Measurements from ENCODE around the gene KIF1B.
"Not testable (repeated sequence)": the region's sequence is repeated elsewhere in the genome, so short reads cannot be mapped to it uniquely, and the experiment has no call there.

The KIF1B gene

GRCh38 chr1:10389271-10389973, 179.1 kb downstream of the KIF1B start:
- DNase-seq, result no peak

- DNase-seq, result no peak
Measured at GRCh38 chr1:10396870-10397269, 186.5 kb downstream of the KIF1B start.

GRCh38 chr1:10398278-10398733, 187.9 kb downstream of the KIF1B start:
- no peak for DNase-seq

GRCh38 chr1:10398734-10399443, 188.5 kb downstream of the KIF1B start, which contains the start of gene PGD:
Gene PGD (plus strand): TSS chr1:10399064. CDS start chr1:10399118, 54 bp downstream.
- peak; percentile 98 for DNase-seq

- peak; percentile 11 for DNase-seq
Measured at GRCh38 chr1:10399444-10399941, 189.1 kb downstream of the KIF1B start.

- no peak for DNase-seq
Measured at GRCh38 chr1:10400013-10400412, 189.6 kb downstream of the KIF1B start.

- DNase-seq, result no peak
Measured at GRCh38 chr1:10401281-10401680, 190.9 kb downstream of the KIF1B start.

GRCh38 chr1:10402729-10403274, 192.4 kb downstream of the KIF1B start:
- no peak for DNase-seq

- DNase-seq, result no peak
Measured at GRCh38 chr1:10407201-10407600, 196.8 kb downstream of the KIF1B start.

GRCh38 chr1:10415211-10415930, 205.0 kb downstream of the KIF1B start:
- no peak for DNase-seq

- DNase-seq, result not testable (repeated sequence)
Measured at GRCh38 chr1:10415967-10416366, 205.6 kb downstream of the KIF1B start.

- not testable (repeated sequence) for DNase-seq
Measured at GRCh38 chr1:10418741-10419140, 208.4 kb downstream of the KIF1B start.

GRCh38 chr1:10419351-10419750, 209.0 kb downstream of the KIF1B start:
- DNase-seq, result no peak

- no peak for DNase-seq
Measured at GRCh38 chr1:10421637-10422036, 211.3 kb downstream of the KIF1B start.

- no peak for DNase-seq
Measured at GRCh38 chr1:10424034-10424433, 213.7 kb downstream of the KIF1B start.

GRCh38 chr1:10424651-10425050, 214.3 kb downstream of the KIF1B start:
- no peak for DNase-seq

- not testable (repeated sequence) for DNase-seq
Measured at GRCh38 chr1:10425826-10426534, 215.6 kb downstream of the KIF1B start.

- DNase-seq, result not testable (repeated sequence)
Measured at GRCh38 chr1:10426535-10426848, 216.1 kb downstream of the KIF1B start.

- no peak for DNase-seq
Measured at GRCh38 chr1:10428984-10429383, 218.6 kb downstream of the KIF1B start.

GRCh38 chr1:10429868-10430215, 219.5 kb downstream of the KIF1B start:
- DNase-seq, result no peak

- DNase-seq, result peak; percentile 96
Measured at GRCh38 chr1:10430216-10431069, 220.1 kb downstream of the KIF1B start, which contains the start of gene CENPS. Gene CENPS (plus strand): TSS chr1:10430433. CDS start chr1:10430518, 85 bp downstream.
